HG03103 (cell line): ENCODE measurements around the gene PSMG1.

Experiments used
- ATAC-seq: cut with Tn5 transposase; IDR thresholded peaks from one replicate; pipeline ENCODE4 v1.9.1; 2021; ENCODE audit warnings: low read depth; ENCODE audit not compliant: unreplicated experiment

The PSMG1 gene

DNA sequence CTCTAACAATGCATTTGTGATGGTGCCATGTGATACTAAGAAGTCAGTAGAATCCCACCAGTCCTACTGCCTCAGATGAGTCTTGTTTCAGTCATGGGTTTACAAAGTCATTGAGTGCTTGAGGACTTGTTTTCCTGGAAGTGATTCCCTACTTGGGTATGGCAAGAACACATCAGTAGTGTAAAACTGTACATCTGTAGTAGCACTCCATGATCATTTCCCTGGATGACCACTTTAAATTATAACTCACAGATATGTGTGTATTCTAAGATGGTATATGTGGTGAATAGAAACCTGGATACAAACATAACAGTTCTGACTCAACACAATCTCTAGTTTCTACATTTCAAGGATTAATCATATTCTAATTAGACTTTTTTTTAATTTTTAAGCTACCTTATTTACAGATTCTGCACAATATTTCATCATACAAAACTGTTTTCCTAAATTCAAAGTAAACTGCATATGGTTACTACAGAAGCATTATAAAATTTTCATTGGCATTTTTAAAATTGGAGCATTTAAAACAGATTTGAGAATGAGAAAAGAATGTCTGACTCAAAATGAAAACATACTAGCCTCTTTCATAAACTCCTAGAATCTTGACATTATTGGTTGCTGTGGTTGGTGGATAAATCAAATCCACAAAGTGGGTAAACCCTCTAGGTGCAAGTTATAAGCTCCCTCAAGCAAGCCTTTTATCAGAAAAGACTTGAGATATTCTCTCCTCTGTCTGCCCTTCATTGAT is 6.8 kb upstream of the PSMG1 start:
- ATAC-seq = no peak

DNA sequence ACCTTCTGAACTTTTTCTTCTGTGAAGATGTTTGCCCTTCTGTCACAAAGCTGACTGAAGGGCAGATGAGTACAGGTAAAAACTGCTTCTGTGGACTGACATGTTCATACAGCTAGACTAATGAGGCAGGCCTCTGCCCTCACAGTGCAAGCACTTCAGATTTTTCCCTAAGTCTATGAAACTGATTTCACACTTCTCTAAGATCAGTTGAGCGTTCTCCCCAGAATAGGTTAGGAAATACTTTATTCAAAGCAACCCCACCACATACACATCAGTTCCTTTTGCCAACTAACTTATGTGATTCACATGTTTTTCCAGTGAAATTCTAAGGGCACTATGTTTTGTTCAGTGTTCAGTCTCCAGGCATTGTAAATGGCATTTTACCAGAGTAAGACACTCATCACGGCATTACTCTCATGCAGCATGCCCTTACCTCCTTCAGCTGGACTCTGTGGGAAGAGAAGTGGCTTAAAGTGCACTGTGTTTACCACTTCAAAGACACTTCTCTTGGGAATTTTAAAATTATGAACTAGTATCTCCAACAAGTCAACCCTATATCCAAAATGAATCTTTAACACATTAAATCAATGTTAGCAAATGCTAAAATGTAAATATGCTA is 5.4 kb upstream of the PSMG1 start:
- ATAC-seq = no peak

DNA sequence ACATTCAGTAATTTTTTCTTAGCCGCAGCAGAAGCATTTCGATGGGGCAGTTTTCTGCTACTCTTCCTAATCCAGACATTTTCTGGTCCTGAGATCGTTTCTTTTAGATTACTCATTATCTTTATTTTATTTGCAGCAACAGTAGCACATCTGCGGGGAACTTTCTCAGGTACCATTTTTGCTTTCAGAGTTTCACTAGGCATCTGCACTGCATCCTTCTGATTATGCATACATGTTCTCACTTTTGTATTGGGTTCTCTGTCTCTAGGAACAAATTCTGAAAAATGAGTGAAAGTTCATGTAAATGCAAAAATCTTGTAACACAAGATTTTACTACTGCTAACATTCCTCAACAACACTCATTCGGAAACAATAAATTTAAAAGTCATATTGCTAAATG is 3.9 kb upstream of the PSMG1 start:
- no peak for ATAC-seq

DNA sequence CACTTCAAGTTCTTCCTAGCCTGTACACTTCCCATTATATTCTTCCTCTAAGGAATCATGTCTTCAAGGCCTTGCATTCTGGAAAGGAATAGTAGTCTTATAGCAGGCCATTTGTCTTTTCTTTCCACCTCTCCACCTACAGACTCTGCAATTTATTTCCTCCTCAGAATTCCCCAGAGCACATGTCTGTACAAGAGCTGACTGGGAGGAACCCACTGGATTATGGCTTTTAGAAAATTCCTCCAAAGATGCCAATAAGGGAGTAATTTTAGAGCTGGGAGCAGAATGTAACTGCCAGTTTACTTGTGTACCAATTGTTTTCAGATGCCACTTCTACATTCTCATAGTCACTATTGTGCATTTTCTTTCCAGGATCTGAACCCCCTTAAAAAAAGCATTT is 3.4 kb upstream of the PSMG1 start:
- no peak for ATAC-seq

DNA sequence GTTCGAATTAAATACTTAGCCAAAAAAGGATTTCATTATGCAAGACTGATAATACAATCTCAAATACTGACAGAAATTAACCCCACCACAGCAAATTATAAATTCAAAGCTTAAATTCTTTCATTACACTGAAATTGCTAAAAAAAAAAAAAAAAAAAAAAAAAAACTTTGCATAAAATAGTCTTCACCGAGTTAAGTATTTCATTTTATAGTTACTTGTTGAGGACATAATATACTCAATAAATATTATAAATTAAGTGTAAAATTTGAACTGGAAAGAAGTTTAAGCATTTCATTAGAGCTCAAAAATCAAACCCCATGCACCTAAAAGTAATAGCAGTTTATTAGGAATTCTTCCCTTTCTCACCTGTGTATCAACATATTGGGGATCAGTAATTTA is 1.9 kb upstream of the PSMG1 start:
- no peak for ATAC-seq

DNA sequence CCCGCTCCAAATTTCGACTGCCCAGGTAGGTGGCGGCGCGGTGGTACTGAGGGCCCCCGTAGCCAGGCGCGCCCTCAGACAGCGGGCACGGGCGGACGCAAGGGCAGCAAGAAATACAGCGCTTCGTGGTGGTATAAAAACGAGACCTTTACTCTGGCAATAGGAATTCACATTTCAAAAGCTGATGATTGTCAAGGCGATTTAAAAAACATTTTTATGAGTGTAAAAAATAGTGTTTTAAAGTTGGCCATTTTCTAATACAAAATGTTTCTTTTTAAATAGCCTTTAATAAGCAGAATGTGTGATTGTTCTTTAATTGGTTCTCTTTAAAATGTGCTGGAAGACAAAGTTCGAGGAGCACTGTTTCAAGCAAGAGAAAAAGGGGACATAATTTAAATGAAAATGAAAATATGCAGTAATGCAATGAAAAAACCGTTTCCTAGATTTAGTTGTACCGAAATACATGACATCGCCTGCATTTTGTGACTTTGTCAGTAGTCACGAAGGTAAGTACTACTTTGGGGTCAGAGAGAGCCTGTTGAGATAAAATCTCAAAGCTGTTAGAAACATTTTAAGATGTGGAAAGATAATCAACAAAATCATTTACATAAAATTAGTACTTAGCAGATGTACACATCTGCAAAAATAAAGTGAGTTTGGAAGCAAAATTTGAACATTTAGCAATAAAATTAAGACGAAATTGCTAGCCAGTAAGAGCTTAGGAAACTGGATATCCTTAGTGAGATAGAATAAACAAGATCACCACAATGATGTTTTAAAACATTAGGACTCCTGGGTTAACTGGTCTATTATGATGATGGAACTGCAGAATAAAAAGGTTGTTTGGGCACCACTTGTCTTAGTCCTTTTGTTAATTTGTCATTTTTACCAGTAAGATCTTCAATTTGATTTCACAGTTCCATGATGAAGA is 1.1 kb upstream of the PSMG1 start:
- ATAC-seq = no peak

DNA sequence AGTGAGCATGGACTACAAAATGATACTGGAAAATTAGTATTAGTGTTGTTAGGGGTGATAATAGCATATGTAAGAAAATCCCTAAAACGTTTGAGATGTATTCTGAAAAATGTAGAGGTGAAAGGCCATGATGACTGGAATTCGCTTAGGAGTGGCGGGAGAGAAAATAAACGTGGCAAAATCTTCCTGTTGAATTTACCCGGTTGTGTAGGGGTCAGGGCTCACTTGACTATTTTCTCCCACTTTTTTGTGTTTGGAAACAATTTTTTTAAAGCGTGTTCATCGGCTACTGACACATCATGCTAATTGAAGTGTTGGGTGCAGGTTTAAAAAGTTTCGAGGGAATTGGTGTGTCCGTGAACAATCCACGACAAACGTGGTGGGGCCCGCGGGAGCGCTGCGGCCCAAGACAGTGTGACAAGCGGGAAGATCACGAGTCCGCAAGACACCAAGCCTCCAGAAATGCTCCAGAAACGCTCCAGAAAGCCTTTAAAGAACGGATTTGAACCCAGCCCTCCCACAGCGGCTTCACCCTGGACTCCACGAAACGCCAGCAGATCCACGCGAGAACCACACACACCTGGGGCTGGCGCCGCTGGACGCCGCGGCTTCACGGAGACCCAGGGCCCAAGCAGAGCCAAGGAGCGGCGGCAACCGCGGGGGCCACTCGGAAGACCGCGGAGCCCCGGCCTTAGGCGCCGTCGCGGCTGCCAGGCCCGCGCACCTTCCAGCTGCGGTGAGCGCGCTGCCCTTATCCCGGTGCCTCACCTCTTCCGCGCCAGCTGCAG is 573 bp downstream of the PSMG1 start:
- no peak for ATAC-seq

DNA sequence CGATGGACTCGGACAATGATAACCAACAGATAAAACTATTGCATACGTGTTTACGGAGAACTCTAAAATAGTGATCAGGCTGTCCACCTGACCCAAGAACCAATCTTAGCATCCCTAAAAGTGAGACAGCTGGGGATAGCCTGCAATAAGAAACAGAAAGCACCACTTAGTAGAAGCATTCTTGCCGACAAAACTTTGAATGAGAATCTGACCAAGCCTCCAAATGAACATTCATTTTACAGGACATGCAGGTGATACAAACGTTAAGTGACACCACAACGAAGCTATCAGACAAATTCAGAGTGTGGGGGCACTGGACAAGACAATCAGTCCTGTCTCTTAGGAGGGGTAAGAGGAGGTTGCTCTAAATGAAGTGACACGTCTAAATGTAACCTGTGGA is 1.2 kb downstream of the PSMG1 start:
- no peak for ATAC-seq

DNA sequence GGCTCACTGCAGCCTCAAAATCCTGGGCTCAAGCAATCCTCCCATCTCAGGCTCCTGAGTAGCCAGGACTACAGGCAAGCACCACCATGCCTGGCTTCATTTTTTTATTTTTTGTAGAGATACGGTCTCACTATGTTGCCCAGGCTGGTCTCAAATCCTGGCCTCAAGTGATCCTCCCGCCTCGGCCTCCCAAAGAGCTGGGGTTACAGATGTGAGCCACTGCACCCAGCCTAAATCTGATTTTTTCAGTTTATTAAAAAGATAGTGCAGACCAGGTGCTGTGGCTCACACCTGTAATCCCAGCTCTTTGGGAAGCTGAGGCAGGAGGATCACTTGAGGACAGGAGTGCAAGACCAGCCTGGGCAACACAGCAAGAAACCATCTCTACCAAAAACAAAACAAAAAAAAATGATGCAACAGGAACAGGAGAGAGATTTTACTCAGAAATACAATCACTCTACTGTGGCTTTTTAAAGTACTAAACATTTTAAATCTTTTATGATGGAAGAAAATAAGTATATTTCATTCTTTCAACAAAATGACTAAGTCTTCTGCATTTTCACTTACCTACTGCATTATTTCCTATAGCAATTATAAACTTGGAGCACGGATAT is 1.9 kb downstream of the PSMG1 start:
- no peak for ATAC-seq

DNA sequence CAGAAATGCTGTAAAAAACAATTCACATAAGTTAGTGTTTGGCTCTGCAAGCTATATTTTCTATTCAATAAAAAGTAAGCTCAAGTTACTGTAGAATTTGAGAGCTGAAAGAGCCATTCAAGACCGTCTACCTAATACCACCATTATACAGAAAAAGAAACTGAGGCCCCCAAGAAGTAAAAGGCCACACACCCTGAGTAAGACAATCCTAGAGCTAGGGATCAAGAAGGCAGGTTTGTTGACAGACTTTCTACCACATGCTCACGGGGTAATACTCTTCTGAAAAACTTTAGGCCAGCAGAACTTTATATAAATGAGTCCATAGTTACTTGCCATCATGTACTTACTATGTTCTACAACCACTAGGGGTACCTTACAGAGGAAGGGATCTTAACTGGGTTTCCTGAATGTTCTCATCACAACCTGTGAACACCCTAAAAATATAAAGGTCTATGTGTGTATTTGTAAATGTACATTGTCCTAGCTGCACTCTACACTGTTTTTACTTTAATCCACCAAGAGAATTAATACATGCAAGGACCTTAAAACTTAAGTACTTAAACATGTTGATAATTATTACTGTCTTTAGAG is 2.7 kb downstream of the PSMG1 start:
- ATAC-seq = no peak

DNA sequence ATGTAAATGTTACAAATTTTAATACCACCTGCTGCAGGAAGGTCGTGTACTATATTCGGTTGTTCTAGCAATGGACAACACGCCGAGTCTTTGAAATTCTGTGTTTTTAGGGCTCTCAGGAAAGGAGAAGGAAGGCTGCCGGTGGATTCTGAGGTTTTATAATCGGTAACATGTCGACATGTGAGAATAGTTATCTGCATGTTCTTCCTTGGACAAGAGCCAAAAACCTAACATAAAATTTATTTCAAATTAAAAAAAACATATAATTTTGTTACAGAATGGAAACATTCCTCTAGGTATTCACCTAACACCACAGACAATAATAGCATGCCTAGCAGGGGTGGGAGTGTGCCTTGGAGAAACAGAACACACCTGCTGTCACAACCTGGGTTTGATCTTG is 4.8 kb downstream of the PSMG1 start:
- no peak for ATAC-seq

DNA sequence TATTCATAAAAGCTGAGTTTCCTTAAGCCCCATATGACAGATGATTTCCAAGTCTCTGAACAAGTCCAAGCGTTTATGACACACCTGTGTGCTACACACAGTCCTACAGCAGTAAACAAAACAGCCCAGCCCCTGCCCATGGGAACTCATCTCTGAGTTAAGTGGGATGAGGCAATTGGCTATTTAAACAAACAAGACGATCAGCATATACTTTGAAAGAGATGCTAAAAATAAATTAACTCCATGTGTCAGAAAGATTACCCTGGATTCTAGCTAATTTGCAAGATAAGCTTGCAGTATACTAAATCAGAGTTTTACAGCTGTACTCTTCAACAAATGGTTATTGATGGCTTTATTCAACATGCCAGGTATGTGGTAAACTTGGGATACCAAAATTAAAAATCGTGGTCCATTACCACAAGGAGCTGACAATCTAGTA is 7.0 kb downstream of the PSMG1 start:
- ATAC-seq = no peak

DNA sequence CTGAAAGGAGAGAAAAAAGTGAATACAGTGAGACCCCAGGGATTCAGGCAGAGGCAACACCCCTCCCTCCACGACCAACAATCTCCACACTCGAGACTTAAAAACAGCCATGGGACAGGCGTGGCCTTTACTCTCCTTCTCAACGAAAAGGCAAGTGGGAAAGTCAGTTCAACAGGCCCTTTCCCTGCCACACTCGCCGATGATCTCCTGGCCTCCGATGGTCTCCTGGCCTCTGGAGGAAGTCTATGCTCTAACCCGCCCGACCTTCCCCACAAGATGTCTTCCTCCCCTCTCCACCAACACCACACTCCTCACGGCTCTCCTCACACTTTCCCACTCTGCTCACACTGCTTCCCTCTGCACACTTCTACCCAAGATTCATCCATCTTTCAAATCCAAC is 7.6 kb downstream of the PSMG1 start:
- ATAC-seq = no peak

DNA sequence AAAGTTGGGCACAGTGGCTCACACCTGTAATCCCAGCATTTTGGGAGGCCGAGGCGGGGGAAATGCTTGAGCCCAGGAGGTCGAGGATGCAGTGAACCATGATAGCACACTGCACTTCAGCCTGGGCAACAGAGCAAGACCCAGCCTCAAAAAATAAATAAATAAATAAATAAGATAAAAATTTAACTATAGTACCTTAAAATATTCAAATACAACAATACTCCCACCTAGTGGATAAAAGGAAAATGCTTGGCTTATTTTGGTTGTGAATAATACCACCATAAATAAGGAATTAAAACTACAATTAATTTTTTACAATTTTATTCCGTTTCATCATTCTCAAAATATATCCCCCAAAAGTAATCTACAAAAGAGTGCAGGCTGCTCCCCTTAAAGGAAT is 8.1 kb downstream of the PSMG1 start:
- ATAC-seq = no peak

DNA sequence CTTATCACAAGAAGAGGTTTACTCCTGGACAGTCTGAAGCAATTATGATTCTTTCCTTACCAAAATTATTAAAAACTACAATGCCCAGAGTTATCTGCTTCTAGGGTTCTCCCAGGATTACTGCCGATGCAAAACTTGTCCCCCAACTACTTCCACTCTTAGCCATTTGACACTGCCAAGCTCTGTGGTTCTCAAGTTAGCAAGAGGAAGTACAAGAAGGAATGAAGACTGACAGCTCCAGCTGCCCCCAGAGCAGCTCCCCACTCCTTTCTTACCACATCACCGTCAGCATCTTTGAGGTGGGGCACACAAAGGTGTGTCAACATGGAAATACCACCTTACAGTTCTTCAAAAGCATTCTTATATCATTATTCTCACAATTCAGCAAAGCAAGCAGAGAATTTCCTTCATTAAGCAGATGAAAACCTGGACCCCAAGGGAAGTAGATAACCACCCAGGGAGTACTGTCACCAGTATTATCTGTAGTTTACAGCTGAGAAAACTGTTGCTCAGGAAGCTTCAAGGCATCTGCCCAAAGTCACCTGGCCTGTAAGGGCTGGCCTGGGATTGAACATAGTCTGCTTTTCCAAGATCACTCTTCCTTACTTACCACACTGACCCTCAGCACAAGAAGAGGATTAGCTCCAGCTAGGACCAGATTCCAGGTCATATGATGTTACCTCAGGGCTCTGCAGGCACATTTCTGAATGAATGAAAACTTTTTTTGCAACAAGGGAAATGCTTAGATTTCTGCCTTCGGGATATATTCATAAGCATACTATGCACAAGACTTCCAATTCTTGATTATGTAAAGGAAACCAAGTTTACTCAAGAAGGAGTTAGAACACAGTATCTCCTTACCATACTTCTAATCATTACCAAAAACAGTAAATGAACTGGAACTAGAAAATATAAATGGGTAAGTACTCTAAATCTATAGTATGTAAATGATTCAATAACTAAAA is 9.3 kb downstream of the PSMG1 start:
- no peak for ATAC-seq

DNA sequence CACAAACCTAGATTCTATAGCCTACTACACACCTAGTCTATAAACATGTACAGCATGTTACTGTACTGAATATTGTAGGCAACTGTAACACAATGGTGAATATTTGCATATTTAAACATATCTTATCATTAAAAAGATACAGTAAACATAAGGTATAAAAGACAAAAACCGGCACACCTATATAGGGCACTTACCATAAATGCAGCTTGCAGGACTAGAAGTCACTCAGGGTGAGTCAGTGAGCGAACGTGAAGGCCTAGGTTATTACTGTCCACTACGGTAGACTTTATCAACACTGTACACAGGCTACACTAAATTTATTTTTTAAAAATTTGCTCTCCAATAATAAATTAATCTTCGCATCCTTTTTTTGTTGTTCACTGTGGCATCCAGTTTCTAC is 13.3 kb downstream of the PSMG1 start:
- no peak for ATAC-seq

DNA sequence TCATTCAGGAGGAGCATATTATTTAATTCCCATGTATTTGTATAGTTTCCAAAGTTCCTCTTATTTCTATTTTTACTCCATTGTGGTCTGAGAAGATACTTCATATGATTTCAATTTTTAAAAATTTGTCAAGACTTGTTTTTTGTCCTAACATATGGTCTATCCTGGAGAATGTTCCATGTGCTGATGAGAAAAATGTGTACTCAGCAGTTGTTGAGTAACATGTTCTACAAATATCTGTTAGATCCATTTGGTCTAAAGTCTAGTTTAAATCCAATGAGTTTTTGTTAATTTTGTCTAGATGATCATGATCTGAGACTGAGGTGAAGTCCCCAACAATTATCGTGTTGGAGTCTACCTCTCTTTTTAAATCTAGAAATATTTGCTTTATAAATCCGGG is 14.5 kb downstream of the PSMG1 start:
- no peak for ATAC-seq

DNA sequence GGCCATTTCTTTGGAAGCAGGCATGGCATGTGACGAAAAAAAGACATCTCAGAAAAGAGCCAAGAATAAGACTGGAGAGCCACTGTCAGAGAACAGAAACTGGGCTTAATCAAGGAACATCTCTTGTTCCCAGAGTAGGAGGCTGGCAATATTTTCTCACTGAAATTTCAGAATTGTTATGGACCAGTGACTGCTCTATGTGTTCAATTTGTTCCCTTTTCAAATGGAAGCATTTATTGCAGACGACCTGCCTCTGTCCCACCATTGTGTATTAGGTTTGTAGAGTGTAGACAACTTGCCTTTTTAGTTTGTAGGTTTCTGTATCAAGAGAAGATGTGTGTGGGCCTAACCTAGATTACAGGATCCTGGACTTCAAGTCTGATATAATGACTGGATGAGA is 18.7 kb downstream of the PSMG1 start:
- no peak for ATAC-seq

DNA sequence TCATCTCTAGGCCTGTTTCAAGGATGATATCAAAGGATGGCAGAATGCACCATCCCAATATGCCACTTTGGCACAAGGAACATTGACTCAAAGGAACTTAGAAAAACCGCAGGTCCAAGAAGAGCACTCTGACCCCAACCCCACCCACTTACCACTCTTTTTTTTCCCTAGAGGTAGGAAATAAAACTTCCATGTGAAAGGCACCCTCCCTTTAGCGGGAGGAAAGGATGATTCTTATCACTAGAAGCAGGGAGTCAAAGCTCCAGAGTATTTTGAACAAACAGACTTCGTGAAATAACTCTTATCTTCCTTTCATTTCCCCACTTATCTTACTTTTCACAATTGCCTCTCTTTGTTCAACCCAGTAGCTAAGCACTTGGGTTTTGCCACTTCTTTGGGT is 22.2 kb downstream of the PSMG1 start:
- ATAC-seq = no peak
